T-helper 1 cell treated with Interleukin-12 subunit alpha and Interleukin-12 subunit beta and Interleukin-4 antibody, amounts not matched to agents 30 μg/mL and 1 μg/mL, for 36 hours (primary cell): ENCODE results near the gene IGF2BP3.
"Not testable (repeated sequence)": the region's sequence is repeated elsewhere in the genome, so short reads cannot be mapped to it uniquely, and the experiment has no call there.

Experiments
- H3K27ac Mint-ChIP-seq: one replicate; pipeline ENCODE4 v1.8.0; 2021; ENCODE audit warnings: mild to moderate bottlenecking, mixed read lengths
- H3K27me3 Mint-ChIP-seq: one replicate; pipeline ENCODE4 v1.8.0; 2021; ENCODE audit warnings: low read depth, mixed read lengths
- H3K36me3 Mint-ChIP-seq: one replicate; pipeline ENCODE4 v1.8.0; 2021; ENCODE audit warnings: low read depth, mixed read lengths
- H3K4me1 Mint-ChIP-seq: one replicate; pipeline ENCODE4 v1.8.0; 2021; ENCODE audit warnings: low read depth, mixed read lengths
- H3K4me3 Mint-ChIP-seq: one replicate; pipeline ENCODE4 v1.8.0; 2021; ENCODE audit warnings: mild to moderate bottlenecking, moderate library complexity, mixed read lengths
- H3K9me3 Mint-ChIP-seq: one replicate; pipeline ENCODE4 v1.8.0; 2021; ENCODE audit warnings: mixed read lengths

Gene IGF2BP3

DNA sequence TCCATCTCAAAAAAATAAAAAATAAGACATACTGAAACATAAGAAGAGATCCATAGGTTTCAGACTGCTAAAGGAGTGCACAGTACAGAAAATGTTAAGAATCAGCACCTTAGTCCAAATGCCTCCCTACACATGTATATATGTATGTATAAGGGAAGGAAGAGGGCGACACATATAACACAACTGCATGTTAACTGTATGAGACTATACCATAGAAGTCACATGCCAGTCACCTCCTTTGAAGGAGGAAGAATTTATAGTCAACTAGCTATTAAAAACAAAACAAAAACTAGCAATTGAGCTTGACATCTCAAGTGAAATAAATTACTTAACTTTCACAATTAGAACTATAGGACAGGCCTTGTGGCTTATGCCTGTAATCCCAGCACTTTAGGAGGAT is 50.4 kb downstream of the IGF2BP3 start:
- no peak overlapping the region for H3K4me3 Mint-ChIP-seq
- H3K9me3 Mint-ChIP-seq = no peaks in the 10 kb centered on the region
- no peak overlapping the region for H3K27ac Mint-ChIP-seq
- no peaks in the 10 kb centered on the region for H3K27me3 Mint-ChIP-seq
- H3K4me1 Mint-ChIP-seq = peaks cover 3% of the 10 kb centered on the region
- no peaks in the 10 kb centered on the region for H3K36me3 Mint-ChIP-seq

DNA sequence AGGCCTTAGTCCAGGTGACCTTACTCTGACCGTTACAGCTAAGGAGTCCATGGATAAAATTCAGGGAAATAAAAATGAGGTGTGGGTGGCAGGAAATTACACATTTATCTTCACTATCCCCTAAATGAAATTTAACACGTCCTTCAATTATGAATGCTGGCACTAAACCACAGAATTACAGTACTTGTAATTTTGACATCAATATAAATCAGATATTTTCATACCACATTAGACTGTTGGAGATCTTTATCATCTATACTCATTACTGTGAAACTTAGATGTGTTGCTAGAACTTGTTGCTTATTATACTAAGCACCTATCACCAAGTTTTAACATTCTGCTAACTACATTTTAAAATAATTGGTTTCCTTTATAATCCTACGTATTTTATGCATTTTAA is 51.1 kb downstream of the IGF2BP3 start:
- Mint-ChIP-seq H3K27ac (no peak overlapping the region), H3K27me3 (no peaks in the 10 kb centered on the region), H3K36me3 (peaks cover 2% of the 10 kb centered on the region), H3K4me1 (peaks cover 3% of the 10 kb centered on the region), H3K9me3 (no peaks in the 10 kb centered on the region), H3K4me3 (no peak overlapping the region)

DNA sequence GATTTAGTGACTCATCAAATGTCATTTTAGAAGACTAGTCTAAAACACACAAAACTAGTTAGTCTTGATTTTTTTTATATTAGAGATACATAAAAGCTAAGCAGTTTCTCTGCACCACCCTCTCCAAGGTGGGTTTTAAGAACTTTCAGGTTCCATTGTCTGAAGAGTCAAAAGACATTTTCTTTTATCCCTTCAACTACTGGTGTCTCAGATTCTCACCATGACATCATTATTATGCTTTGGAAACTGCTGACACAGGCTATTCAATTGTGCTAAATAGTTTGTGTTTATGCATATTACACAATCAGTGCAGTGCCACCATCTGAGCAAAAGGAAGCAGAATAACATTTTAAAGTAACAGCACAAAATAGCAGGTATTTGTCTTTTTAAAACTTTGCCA is 52.2 kb downstream of the IGF2BP3 start:
- H3K4me3 Mint-ChIP-seq = no peak overlapping the region
- H3K27ac Mint-ChIP-seq = no peak overlapping the region
- peaks cover 3% of the 10 kb centered on the region for H3K4me1 Mint-ChIP-seq
- H3K36me3 Mint-ChIP-seq = peaks cover 2% of the 10 kb centered on the region
- no peaks in the 10 kb centered on the region for H3K27me3 Mint-ChIP-seq
- H3K9me3 Mint-ChIP-seq = no peaks in the 10 kb centered on the region

DNA sequence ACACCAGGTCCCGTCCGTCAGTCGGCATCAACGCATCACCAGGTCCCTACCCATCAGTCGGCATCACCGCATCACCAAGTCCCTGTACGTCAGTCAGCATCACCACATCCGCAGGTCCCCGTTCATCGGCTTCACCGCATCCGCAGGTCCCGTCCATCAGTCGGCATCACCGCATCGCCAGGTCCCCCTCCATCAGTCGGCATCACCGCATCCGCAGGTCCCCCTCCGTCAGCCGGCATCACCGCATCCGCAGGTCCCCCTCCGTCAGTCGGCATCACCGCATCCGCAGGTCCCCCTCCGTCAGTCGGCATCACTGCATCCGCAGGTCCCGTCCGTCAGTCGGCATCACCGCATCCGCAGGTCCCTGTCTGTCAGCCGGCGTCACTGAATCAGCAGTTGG is 55.1 kb downstream of the IGF2BP3 start:
- no peaks in the 10 kb centered on the region for H3K27me3 Mint-ChIP-seq
- H3K4me3 Mint-ChIP-seq = no peak overlapping the region
- peaks cover 2% of the 10 kb centered on the region for H3K36me3 Mint-ChIP-seq
- peaks cover 4% of the 10 kb centered on the region for H3K4me1 Mint-ChIP-seq
- H3K27ac Mint-ChIP-seq = no peak overlapping the region
- H3K9me3 Mint-ChIP-seq = no peaks in the 10 kb centered on the region

DNA sequence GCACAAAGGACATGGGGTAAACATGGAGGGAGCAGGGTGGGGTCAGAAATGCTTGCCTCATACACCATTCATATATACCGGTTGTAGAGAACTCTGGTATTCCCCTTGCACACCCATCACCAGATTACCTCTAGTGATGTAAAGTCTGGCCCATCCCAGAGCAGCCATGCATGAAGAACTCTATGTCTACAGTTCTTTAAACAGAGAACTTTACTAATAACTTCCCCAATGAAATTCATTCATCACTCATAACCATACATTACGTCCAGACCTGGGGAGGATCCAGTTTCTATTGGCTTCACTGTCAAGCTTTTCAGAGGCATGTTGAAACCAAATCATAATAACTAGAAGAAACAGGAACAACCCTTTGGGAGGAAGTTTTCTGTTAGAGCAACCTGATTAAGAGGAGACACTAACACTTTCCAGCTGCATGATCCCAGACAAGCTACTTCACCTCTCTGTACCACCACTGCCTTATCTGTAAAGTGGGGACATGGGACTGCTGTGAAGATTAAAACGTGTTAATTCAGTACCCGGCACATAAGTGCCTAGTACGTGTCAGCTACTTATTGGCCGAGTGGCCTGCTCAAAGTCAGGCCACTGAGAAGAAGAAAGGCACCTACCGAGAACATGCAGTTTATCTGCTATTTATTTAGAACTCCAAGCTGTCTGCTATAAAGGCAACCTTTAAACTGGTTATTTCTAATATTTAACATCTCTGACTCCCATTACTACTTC is 59.7 kb downstream of the IGF2BP3 start:
- Mint-ChIP-seq H3K36me3 (peaks cover 2% of the 10 kb centered on the region), H3K4me3 (no peak overlapping the region), H3K4me1 (peaks cover 2% of the 10 kb centered on the region), H3K27ac (no peak overlapping the region), H3K9me3 (no peaks in the 10 kb centered on the region), H3K27me3 (peaks cover 3% of the 10 kb centered on the region)

DNA sequence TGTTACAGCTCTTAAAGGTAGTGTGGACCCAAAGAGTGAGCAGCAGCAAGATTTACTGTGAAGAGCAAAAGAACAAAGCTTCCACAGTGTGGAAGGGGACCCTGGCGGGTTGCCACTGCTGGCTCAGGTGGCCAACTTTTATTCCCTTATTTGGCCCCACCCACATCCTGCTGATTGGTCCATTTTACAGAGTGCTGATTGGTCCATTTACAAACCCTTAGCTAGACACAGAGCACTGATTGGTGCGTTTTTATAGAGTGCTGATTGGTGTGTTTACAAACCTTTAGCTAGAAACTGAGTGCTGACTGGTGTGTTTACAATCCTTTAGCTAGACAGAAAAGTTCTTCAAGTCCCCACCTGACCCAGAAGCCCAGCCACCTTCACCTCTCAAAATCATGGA is 63.7 kb downstream of the IGF2BP3 start:
- H3K4me1 Mint-ChIP-seq, H3K9me3 Mint-ChIP-seq, H3K27me3 Mint-ChIP-seq, H3K4me3 Mint-ChIP-seq, H3K36me3 Mint-ChIP-seq, H3K27ac Mint-ChIP-seq: not testable (repeated sequence)

DNA sequence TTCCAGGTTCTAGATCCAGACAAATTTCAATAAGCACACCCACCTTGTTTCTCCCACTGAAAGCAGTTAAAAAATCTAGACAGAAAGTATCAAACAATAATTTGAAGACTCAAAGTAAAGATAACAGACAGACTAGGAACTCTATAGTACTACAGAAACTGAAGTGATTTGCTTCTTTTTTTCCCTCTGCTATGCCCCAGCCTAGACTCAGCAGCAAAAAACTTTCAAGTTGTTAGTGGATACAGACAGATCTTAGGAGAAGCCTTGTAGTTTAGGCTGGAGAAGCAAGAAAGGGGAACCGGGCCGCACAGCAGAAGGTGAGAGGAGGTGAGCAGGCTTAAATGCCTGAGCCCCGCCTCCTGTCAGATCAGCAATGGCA is 65.1 kb downstream of the IGF2BP3 start:
- no peaks in the 10 kb centered on the region for H3K9me3 Mint-ChIP-seq
- H3K36me3 Mint-ChIP-seq = no peaks in the 10 kb centered on the region
- H3K4me1 Mint-ChIP-seq = no peaks in the 10 kb centered on the region
- no peak overlapping the region for H3K27ac Mint-ChIP-seq
- H3K27me3 Mint-ChIP-seq = peaks cover 3% of the 10 kb centered on the region
- no peak overlapping the region for H3K4me3 Mint-ChIP-seq

DNA sequence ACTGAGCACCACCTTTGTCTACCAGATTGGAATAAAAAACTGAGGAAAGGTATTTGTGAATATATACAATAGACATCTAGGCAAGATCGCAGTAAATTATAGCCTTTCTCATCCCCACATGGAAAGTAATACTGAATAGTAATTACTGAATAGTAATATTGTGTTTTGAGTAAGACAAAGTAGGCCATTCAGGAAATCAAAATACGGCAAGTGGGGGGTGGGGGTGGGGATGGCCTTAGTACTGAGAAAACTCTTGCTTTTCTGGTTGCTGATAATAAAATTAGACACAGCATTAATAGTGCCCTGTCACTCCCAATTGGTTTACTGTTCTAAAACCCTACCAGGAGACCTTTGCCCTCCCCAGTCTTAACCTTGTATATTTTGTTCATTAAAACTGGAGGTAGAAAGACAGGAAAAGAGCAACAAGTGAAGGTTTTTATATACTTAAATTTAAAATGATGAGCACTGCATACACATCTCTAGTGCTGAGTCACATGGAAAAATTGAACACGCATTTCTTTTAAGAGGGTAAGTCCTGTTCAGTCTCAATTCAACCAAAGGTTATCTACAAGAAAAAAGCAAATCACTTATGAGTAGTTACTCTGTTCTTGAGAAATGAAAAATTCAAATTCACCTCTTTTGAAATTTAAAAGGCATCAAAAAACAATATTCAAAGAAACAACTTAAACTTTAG is 65.6 kb downstream of the IGF2BP3 start:
- Mint-ChIP-seq H3K27me3 (peaks cover 3% of the 10 kb centered on the region), H3K4me1 (no peaks in the 10 kb centered on the region), H3K4me3 (no peak overlapping the region), H3K36me3 (no peaks in the 10 kb centered on the region), H3K27ac (no peak overlapping the region), H3K9me3 (no peaks in the 10 kb centered on the region)

DNA sequence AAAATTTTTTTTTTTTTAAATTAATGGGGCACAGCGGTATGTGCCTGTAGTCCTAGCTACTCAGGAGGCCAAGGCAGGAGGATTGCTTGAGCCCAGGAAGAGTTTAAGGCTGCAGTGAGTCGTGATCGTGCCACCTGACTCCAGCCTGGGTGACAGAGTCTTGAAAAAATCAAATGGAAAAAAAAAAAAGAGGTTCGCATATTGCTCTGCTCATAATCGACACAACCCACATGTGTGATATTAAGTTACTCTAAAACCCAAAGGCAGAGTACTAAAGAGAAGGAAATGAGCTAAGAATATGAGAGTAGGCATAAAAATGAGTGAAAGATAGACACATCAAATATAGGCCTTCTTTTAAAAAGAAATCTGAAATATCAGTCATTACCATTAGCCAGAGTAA is 66.3 kb downstream of the IGF2BP3 start:
- Mint-ChIP-seq H3K4me3 (no peak overlapping the region), H3K36me3 (no peaks in the 10 kb centered on the region), H3K9me3 (no peaks in the 10 kb centered on the region), H3K27ac (no peak overlapping the region), H3K27me3 (peaks cover 3% of the 10 kb centered on the region), H3K4me1 (no peaks in the 10 kb centered on the region)

DNA sequence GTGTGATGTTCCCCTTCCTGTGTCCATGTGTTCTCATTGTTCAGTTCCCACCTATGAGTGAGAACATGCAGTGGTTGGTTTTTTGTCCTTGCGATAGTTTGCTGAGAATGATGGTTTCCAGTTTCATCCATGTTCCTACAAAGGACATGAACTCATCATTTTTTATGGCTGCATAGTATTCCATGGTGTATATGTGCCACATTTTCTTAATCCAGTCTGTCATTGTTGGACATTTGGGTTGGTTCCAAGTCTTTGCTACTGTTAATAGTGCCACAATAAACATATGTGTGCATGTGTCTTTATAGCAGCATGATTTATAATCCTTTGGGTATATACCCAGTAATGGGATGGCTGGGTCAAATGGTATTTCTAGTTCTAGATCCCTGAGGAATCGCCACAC is 72.2 kb downstream of the IGF2BP3 start:
- H3K4me1 Mint-ChIP-seq, H3K4me3 Mint-ChIP-seq, H3K9me3 Mint-ChIP-seq, H3K36me3 Mint-ChIP-seq, H3K27me3 Mint-ChIP-seq, H3K27ac Mint-ChIP-seq: not testable (repeated sequence)

DNA sequence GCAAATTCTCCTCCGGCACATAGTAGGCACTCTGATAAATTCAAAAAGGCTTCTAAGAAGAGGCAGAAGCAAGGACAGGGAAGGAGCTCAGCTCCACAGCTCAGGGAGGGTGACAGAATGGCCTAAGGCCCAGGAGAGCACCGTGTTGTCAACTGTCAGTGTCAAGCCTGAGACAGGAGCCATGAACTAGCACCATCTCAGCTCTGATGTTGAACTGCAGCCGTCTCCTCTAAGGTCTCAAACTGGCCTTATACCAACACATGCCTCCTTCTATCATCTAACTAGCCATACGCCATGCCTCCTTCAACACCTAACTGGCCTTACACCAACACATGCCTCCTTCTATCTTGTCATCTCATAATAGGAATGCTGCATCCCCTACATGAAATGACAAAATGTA is 73.0 kb downstream of the IGF2BP3 start:
- H3K27me3 Mint-ChIP-seq = no peaks in the 10 kb centered on the region
- no peaks in the 10 kb centered on the region for H3K9me3 Mint-ChIP-seq
- H3K27ac Mint-ChIP-seq = no peak overlapping the region
- H3K4me3 Mint-ChIP-seq = no peak overlapping the region
- no peaks in the 10 kb centered on the region for H3K4me1 Mint-ChIP-seq
- H3K36me3 Mint-ChIP-seq = no peaks in the 10 kb centered on the region

DNA sequence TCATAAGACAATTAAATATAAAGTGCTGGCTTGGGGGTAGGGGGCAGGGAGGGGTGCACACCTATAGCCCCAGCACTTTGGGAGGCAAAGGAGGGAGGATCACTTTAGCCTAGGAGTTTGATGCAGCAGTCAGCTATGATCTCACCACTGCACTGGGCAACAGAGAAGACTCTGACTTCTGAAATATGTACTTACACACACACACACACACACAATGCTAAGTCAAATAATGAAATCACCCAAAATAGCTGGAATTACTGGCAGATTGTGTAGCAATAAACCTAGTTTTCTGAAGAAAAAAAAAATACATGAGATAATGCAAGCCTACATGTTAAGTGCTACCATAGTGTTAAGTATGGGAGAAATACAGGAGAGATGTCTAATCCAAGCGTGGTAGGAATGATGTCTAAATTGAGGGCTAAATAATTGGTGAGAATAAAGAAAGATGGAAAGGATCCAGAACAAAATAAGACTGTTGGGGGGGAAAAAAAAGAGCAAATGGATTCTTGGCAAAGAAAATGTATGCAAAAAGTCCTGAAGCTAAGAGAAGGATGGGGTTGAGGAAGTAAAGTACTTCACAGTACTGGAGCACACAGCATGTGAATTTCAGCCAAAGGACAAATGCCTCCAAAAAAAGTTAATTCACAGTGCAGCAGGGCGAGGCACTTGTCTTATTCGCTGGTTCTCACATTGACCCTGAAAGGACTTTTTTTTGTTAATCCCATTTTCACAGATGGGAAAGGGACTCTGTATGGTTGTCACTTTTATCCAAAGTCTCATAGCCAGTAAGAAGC is 73.9 kb downstream of the IGF2BP3 start:
- H3K27ac Mint-ChIP-seq = no peak overlapping the region
- H3K4me1 Mint-ChIP-seq = no peaks in the 10 kb centered on the region
- no peak overlapping the region for H3K4me3 Mint-ChIP-seq
- H3K9me3 Mint-ChIP-seq = no peaks in the 10 kb centered on the region
- H3K36me3 Mint-ChIP-seq = no peaks in the 10 kb centered on the region
- no peaks in the 10 kb centered on the region for H3K27me3 Mint-ChIP-seq

DNA sequence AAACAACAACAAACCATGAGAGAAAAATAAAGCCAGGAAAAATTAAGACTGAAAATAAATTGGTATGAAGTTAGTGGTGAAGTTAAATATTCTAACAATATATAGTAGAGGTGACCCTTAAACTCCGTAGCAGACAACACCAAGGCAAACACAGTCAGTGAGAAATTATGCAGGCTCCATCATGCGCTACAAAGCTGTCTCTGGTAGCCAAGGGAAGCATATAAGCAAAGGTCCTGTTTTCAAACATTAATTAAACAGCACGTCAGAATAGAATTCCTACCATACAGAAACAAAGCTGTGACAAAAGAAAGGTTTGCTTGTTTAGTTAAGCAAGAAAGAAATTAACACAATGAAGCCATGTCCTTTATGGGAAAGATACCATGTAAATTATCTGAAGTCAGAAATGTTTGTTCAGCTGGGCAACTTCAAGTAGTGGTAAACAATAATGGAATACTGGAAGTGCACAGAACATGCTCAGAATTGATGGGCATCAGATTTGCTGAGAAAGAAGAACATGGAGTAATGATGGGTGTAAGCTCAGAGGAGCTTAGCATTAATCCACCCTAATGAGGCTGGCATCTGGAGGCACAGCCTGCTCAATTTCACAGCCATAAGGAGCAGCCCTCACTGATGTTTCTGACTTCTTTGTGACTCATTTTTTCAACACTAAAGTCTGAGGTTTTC is 75.7 kb downstream of the IGF2BP3 start:
- H3K36me3 Mint-ChIP-seq = no peaks in the 10 kb centered on the region
- no peaks in the 10 kb centered on the region for H3K9me3 Mint-ChIP-seq
- H3K4me3 Mint-ChIP-seq = no peak overlapping the region
- no peaks in the 10 kb centered on the region for H3K27me3 Mint-ChIP-seq
- no peak overlapping the region for H3K27ac Mint-ChIP-seq
- no peaks in the 10 kb centered on the region for H3K4me1 Mint-ChIP-seq

DNA sequence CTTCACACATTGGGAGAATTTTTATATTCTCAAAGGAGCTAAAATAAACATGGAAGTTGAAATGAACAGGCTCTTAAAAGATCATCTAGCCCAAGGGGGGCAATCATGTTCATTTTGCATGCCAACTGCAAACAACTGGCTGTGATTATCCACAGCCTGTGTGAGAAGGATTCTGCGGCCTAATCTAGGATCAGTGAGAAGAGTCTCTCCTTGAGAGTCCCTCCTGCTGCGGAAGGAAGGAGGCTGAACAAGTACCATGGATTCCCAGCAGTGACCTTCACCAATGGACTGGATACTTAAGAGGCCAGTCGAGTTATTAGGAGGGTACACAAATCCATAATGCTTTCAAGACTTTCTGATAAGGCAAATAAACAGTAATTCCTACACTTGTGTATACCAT is 76.7 kb downstream of the IGF2BP3 start:
- Mint-ChIP-seq H3K27ac (no peak overlapping the region), H3K9me3 (no peaks in the 10 kb centered on the region), H3K4me3 (no peak overlapping the region), H3K4me1 (no peaks in the 10 kb centered on the region), H3K27me3 (peaks cover 5% of the 10 kb centered on the region), H3K36me3 (no peaks in the 10 kb centered on the region)
